RWPE2 (cell line): ENCODE measurements around the gene AHNAK2.
A peak's percentile ranks its signal among the peaks of the same experiment; 100 is the strongest.

ENCODE experiments used
- ATAC-seq: fragments of 200-7000 bp; cut with Tn5 transposase; 3 replicates; pipeline ENCODE4 v1.9.1; 2021; ENCODE audit warnings: low read depth
- DNase-seq: peaks from one replicate; pipeline ENCODE4 v3.0.0-alpha.2; 2020; ENCODE audit warnings: low spot score
- H3K27ac ChIP-seq: fragments of 450-650 bp; 2 replicates; pipeline ENCODE4 v1.5.1; 2017; ENCODE audit warnings: mild to moderate bottlenecking; ENCODE audit not compliant: poor library complexity, severe bottlenecking
- H3K27me3 ChIP-seq: fragments of 250-450 bp; sonication (Bioruptor Pico); 2 replicates; pipeline ENCODE4 v1.5.1; 2021; ENCODE audit warnings: mild to moderate bottlenecking, moderate library complexity; ENCODE audit not compliant: insufficient read depth, poor library complexity, severe bottlenecking
- H3K36me3 ChIP-seq: fragments of 250-450 bp; sonication (Bioruptor Pico); 2 replicates; pipeline ENCODE4 v1.5.1; 2020; ENCODE audit warnings: low read depth, mild to moderate bottlenecking, moderate library complexity
- H3K4me1 ChIP-seq: fragments of 250-450 bp; sonication (Bioruptor Pico); 2 replicates; pipeline ENCODE4 v1.5.1; 2021; ENCODE audit warnings: mild to moderate bottlenecking, moderate library complexity; ENCODE audit not compliant: insufficient read depth, poor library complexity, severe bottlenecking
- H3K4me3 ChIP-seq: fragments of 250-450 bp; sonication (Bioruptor Pico); 2 replicates; pipeline ENCODE4 v1.5.1; 2021; ENCODE audit warnings: mild to moderate bottlenecking, moderate library complexity; ENCODE audit not compliant: severe bottlenecking
- H3K9me3 ChIP-seq: fragments of 250-450 bp; sonication (Bioruptor Pico); 2 replicates; pipeline ENCODE4 v1.5.1; 2021; ENCODE audit warnings: mild to moderate bottlenecking, moderate library complexity; ENCODE audit not compliant: severe bottlenecking
- CTCF ChIP-seq: fragments of 450-650 bp; IDR thresholded peaks from one replicate; pipeline ENCODE4 v1.5.1; 2017; ENCODE audit warnings: mild to moderate bottlenecking, moderate library complexity; ENCODE audit not compliant: poor library complexity, severe bottlenecking

The AHNAK2 gene

GRCh38 chr14:104979758-104980610, 1.8 kb upstream of the AHNAK2 start:
- TF ChIP-seq CTCF = no peak
- DNase-seq = peak; percentile 89
- H3K4me1 ChIP-seq = peaks cover 16% of the 10 kb centered on the region
- no peaks in the 10 kb centered on the region for H3K27me3 ChIP-seq
- no peak overlapping the region for H3K4me3 ChIP-seq
- peak; percentile 37 for ATAC-seq
- H3K36me3 ChIP-seq = no peaks in the 10 kb centered on the region
- H3K27ac ChIP-seq = peak overlapping the region; percentile 23
- no peaks in the 10 kb centered on the region for H3K9me3 ChIP-seq

GRCh38 chr14:104978746-104979691, 845 bp upstream of the AHNAK2 start:
- Histone ChIP-seq H3K4me3 (peak overlapping the region; percentile 5), H3K4me1 (peaks cover 20% of the 10 kb centered on the region), H3K36me3 (no peaks in the 10 kb centered on the region), H3K27me3 (no peaks in the 10 kb centered on the region), H3K27ac (peak overlapping the region; percentile 23), H3K9me3 (no peaks in the 10 kb centered on the region)
- peak; percentile 72 for DNase-seq
- no peak for TF ChIP-seq CTCF
- ATAC-seq = no peak

- Histone ChIP-seq H3K9me3 (no peaks in the 10 kb centered on the region), H3K4me3 (peak overlapping the region; percentile 54), H3K27ac (peak overlapping the region; percentile 99), H3K4me1 (peaks cover 33% of the 10 kb centered on the region), H3K36me3 (no peaks in the 10 kb centered on the region), H3K27me3 (no peaks in the 10 kb centered on the region)
- ATAC-seq (no peak), DNase-seq (peak; percentile 78)
- no peak for TF ChIP-seq CTCF
Measured at GRCh38 chr14:104977008-104977680, 1.0 kb downstream of the AHNAK2 start.

- Histone ChIP-seq H3K27me3 (no peaks in the 10 kb centered on the region), H3K27ac (peak overlapping the region; percentile 99), H3K9me3 (no peaks in the 10 kb centered on the region), H3K4me3 (peak overlapping the region; percentile 54), H3K36me3 (no peaks in the 10 kb centered on the region), H3K4me1 (peaks cover 40% of the 10 kb centered on the region)
- ATAC-seq (peak; percentile 18), DNase-seq (peak; percentile 97)
- peak; percentile 99 for TF ChIP-seq CTCF
Measured at GRCh38 chr14:104976198-104977007, 1.8 kb downstream of the AHNAK2 start.
